ENCODE results near the gene PPP1R27.

The PPP1R27 gene

GRCh38 chr17:81821147-81821546 is 13.7 kb downstream of the PPP1R27 start:
- DNase-seq (ENCODE audit: low spot score): no peak

DNA sequence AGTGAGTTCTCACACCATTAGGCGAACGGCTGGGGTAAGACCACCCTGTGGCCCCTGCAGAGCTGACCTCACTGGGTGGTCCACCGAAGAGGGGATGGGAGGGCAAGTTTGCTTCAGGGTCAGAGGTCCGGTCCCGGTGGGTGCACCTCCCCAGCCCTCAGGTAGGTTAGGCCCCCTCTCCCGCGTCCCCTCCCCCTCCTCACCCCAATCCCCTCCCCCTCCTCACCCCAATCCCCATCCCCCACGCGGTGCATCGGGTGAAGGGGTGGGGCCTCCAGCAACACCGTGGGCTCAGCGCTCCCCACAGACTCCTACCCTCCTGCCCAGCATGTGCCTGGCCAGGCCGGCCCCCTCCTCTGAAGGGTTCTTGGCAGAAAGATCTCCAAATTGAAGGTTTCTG is 15.1 kb downstream of the PPP1R27 start:
- no peak for DNase-seq (ENCODE audit: low spot score)

DNA sequence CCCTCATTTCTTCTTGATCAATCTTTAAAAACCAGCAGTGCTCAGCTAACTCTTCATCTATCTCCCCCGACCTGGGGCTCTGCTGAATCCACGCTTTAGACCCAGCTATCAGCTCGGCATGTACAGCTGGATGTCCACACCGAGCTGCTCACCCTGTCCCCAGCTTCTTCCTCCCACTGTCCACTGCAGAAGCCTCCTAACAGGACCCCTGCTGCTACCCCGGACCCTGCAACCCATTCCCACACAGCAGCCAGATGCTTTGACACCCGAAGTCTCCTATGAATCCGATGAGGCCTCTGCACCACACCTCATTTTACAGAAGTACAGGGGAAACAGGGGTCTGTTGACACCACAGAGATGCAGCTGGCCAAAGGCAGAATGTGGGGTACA is 17.1 kb downstream of the PPP1R27 start:
- no peak for DNase-seq (ENCODE audit: low spot score)

- DNase-seq (ENCODE audit: low spot score): no peak
Measured at GRCh38 chr17:81815646-81815986, 19.2 kb downstream of the PPP1R27 start.

DNA sequence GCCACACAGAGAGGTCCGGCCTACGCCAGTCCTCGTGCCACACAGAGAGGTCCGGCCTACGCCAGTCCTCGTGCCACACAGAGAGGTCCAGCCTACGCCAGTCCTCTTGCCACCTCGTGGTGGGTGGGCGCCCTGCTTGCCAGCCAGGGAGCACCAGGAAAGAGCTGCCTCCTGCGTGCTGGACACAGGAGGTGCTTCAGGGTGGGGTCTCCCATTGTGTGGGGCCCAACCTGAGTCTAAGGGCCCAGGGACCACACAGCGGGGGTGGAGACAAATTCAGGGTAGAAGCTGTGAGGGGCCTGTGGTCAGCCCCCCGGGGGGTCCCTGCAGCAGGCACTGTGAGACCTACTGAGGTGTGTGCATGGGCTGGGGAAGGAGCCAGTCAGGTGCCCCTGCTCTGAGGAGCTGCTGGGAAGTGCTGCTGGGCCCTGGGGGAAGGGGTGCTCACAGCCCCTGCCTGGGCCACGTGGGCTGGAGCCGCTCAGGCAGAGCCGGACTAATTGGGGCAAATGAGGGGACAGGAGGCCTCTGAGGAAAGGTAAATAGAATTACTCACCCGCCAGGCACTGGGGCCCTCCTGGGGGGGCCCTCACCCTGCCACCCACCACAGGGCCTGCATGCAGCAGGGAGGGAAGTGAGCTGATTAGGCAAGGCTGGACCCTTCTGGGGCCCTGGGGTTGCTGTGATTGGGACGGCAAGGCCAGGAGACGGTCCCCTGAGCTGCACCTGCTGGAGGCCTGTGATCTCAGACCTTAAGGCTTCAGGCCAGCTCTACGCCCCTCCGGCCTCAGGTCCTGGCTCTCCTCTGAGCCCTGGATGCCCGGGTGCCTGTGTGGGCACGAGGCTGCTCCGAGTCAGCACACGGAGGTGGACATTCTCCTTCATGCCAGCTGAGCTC is 19.9 kb downstream of the PPP1R27 start:
- no peak for DNase-seq (ENCODE audit: low spot score)

DNA sequence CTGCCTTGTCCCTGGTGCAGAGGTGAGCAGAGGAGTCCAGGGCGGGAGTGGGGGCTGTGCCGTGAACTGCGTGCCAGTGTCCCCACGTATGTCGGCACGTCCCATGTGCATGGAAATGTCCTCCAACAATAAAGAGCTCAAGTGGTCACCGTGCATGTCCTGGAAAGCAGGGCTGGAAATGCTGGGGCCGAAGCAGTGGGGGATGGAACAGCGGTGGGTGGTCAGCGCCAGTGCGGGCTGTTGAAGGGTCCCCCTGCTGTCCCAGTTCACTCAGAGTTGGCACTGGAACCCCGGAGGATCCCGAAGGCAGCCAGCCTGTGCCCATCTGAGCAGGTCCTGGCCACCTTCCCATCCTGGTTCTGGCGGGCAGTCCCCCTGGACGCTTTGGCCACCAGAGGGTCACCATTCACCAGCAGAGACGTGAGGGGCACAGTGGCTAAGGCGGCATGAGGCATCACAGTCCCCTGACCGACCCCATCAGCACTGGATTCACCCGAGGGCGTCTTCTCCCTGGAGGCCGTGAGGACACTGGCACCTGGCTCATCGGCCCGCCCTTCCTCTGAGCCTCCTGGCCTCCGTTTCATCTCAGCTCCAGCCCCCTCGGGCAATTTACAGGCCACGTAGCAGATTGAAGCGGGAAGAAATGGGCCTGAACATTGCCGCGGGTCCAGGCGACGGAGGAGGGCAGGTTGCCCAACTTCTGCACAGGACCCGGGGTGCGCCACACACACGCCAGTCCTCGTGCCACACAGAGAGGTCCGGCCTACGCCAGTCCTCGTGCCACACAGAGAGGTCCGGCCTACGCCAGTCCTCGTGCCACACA is 20.8 kb downstream of the PPP1R27 start:
- no peak for DNase-seq (ENCODE audit: low spot score)

- DNase-seq (ENCODE audit: low spot score): no peak
Measured at GRCh38 chr17:81813371-81813684, 21.5 kb downstream of the PPP1R27 start.

DNA sequence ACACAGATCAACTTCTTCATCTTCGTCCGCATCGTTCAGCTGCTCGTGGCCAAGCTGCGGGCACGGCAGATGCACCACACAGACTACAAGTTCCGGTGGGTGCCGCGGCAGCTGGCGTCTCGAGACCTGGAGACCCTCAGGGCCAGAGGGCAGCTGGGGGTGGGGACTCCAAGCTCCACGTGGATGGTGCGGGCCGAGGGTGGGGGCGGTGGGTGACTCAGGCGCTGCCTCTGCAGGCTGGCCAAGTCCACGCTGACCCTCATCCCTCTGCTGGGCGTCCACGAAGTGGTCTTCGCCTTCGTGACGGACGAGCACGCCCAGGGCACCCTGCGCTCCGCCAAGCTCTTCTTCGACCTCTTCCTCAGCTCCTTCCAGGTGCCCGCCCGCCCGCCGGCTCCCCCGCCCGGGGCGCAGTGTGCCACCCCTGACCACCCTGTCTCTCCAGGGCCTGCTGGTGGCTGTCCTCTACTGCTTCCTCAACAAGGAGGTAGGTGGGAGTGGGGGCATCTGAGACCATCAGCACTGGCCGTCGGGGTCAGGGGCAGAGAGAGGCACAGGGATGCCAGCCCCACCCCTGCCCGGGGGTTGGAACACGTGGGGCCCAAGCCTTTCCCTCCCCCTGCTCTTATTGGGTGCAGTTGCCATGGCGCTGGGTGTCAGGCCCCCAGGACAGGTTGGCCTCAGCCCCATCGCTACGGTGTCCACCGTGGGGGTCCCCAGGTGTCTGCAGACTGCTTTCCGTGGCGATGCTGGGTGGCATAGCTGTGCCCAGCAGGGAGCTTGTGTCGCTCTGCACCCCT is 22.1 kb downstream of the PPP1R27 start:
- no peak for DNase-seq (ENCODE audit: low spot score)

DNA sequence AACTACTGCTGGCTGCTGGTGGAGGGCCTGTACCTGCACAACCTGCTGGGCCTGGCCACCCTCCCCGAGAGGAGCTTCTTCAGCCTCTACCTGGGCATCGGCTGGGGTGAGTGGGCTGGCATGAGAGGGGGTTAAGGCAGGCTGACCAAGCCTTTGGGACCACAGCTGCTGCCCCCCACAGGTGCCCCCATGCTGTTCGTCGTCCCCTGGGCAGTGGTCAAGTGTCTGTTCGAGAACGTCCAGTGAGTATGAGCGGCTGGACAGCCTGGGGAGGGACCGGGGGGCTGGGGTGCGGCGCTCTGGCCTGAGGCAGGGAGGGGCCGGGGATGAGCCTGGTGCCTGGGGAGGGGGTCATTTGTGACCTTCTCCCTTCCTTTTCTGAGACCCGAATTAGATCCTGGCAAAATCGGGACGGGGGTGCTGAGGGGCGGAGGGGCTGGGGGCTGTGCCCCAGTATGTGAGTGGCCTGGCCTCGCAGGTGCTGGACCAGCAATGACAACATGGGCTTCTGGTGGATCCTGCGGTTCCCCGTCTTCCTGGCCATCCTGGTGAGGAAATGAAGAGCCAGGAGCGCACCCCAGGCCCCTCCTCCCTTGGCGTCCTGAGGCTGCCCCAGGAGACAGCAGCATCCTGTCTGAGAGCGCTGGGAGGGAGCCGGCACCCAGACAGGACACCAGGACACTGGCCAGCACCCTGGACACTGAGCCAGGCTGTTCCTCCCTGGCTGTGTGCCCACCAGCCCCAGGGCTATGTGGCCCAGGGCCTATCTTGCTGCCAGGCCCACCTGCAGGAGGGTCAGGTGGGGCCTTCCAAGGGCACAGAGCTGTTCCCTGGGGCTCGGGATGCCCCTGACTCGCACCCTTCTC is 22.9 kb downstream of the PPP1R27 start:
- DNase-seq (ENCODE audit: low spot score): no peak

DNA sequence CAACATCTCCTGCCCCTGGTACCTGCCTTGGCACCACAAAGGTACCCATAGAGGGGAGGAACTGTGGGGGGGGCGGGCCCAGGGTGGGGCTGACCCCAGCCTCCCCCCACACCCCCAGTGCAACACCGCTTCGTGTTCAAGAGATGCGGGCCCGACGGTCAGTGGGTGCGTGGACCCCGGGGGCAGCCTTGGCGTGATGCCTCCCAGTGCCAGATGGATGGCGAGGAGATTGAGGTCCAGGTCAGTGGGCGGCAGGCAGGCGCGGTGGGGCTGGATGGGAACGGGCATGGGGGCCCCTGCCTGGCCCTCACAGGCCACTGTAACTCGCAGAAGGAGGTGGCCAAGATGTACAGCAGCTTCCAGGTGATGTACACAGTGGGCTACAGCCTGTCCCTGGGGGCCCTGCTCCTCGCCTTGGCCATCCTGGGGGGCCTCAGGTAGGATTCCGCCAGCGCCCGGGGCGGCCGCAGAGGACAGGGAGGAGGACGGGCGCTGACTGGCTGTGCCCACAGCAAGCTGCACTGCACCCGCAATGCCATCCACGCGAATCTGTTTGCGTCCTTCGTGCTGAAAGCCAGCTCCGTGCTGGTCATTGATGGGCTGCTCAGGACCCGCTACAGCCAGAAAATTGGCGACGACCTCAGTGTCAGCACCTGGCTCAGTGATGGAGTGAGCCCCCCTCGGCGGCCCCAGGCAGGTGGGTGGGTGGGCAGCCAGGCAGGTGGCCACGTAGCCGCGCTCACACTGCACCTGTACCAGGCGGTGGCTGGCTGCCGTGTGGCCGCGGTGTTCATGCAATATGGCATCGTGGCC is 23.8 kb downstream of the PPP1R27 start:
- no peak for DNase-seq (ENCODE audit: low spot score)

DNA sequence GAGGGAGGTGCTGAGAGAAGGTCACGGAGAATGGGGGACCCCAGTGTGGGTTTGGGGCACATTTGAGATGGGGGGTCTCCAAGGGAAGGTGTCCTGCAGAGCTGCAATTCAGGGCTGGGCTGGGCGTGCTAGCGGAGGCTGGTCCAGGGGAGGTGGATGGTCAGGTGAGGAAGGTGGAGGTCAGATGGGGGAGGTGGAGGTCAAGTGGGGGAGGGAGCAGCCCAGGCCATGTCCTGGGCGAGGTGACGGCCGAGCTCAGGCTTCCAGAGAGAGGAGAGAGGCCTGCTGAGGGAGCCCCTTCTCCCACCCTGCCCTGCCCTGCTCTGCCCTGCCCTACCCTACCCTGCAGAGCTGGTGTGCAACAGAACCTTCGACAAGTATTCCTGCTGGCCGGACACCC is 24.4 kb downstream of the PPP1R27 start:
- DNase-seq (ENCODE audit: low spot score): no peak

DNA sequence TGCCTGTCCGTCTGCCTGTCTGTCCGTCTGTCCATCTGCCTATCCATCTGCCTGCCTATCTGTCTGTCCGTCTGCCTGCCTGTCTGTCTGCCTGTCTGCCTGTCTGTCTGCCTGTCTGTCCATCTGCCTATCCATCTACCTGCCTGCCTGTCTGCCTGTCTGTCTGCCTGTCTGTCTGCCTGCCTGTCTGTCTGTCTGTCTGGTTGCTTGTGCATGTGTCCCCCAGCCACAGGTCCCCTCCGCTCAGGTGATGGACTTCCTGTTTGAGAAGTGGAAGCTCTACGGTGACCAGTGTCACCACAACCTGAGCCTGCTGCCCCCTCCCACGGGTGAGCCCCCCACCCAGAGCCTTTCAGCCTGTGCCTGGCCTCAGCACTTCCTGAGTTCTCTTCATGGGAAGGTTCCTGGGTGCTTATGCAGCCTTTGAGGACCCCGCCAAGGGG is 25.3 kb downstream of the PPP1R27 start:
- no peak for DNase-seq (ENCODE audit: low spot score)

DNA sequence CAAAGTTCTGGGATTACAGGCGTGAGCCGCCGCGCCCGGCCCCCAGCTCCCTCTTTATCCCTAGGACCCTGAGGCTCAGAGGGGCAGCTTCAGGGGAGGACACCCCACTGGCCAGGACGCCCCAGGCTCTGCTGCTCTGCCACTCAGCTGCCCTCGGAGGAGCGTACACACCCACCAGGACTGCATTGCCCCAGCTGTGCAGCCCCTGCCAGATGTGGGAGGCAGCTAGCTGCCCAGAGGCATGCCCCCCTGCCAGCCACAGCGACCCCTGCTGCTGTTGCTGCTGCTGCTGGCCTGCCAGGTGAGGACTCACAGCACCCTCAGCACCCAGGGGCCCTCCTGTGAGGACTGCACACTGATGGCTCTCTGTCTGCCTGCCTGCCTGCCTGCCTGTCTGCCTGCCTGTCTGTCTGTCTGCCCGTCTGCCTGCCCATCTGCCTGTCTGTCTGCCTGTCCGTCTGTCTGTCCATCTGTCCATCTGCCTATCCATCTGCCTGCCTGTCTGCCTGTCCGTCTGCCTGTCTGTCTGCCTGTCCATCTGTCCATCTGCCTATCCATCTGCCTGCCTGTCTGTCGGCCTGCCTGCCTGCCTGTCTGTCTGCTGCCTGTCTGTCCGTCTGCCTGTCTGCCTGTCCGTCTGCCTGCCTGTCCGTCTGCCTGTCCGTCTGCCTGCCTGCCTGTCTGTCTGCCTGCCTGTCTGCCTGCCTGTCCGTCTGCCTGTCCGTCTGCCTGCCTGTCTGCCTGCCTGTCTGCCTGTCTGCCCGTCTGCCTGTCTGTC is 25.9 kb downstream of the PPP1R27 start:
- DNase-seq (ENCODE audit: low spot score): no peak

- DNase-seq (ENCODE audit: low spot score): no peak
Measured at GRCh38 chr17:81807839-81808238, 27.0 kb downstream of the PPP1R27 start.

- DNase-seq (ENCODE audit: low spot score): no peak
Measured at GRCh38 chr17:81807210-81807719, 27.6 kb downstream of the PPP1R27 start.

- DNase-seq (ENCODE audit: low spot score): no peak
Measured at GRCh38 chr17:81806461-81807209, 28.2 kb downstream of the PPP1R27 start.

DNA sequence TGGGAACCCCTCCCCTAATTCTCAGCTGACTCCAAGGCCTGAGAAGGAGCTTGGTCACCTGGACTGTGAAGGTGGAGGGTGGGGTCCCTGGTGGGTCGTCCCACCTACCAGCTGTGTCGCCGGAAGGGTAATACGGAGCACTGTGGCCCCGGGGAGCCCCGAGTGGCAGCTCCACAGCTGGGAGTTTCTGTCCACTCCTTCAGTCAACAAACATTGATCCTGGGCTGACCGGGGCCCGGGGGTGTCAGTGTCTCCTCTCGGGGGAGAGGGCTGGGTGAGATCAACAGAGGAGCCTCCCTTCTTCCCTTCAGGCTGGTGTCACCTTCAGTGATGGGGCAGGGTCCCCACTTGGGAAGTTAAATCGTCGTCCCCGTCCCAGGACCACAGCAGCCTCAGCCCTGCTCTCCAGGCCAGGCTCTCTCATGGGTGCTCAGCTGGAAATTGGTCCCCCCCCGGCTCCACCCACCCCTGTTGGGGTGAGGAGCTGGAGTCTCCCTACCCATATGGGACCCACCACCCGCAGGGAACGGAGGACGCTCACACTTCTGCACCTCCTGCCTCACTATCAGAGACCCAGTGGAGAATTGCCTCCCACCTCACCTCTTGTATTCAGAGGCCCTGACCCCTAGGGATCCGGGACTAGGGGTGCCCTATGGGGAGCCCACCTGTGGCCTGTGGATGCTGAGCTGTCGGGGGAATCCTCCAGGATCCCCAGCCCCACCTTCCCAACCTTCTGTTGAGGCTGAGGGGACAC is 29.0 kb downstream of the PPP1R27 start:
- no peak for DNase-seq (ENCODE audit: low spot score)

All from COLO829 (cell line).